HL-60 (cell line): ENCODE results near the gene ADGRD2.

Experiments used
- DNase-seq, 2 experiments: peaks; one replicate each; pipeline ENCODE4 v3.0.0-alpha.2; 2010 to 2020; ENCODE audit warnings: low read depth in 1 of 2, low spot score in 1 of 2
- H3K27ac ChIP-seq: fragments of 250-450 bp; sonication (Bioruptor Pico); replicated peaks from 2 replicates; pipeline ENCODE4 v1.5.1; 2020; ENCODE audit warnings: mild to moderate bottlenecking, moderate library complexity
- H3K27me3 ChIP-seq: fragments of 250-450 bp; sonication (Bioruptor Pico); 2 replicates; pipeline ENCODE4 v1.5.1; 2021; ENCODE audit warnings: mild to moderate bottlenecking, moderate library complexity; ENCODE audit not compliant: insufficient read depth, poor library complexity, severe bottlenecking
- H3K4me3 ChIP-seq: replicated peaks from 2 replicates; pipeline ENCODE4 v1.5.1; 2011; ENCODE audit warnings: mild to moderate bottlenecking, control low read depth, low read length; ENCODE audit not compliant: insufficient read depth
- CTCF ChIP-seq: IDR thresholded peaks from one replicate; pipeline ENCODE4 v1.5.1; 2011; ENCODE audit warnings: low read length, control low read depth, inconsistent platforms; ENCODE audit not compliant: insufficient read depth
- GABPA ChIP-seq: IDR thresholded peaks from 2 replicates; pipeline ENCODE4 v1.6.1; 2012; ENCODE audit warnings: low read depth
- POLR2AphosphoS5 ChIP-seq: IDR thresholded peaks from 2 replicates; pipeline ENCODE4 v1.6.1; 2012; ENCODE audit warnings: low read depth
- SPI1 ChIP-seq: IDR thresholded peaks from 2 replicates; pipeline ENCODE4 v1.6.1; 2012; ENCODE audit warnings: low read depth, mild to moderate bottlenecking, borderline replicate concordance
- TF ChIP-seq, protein P1 (sequence below): IDR thresholded peaks from 2 replicates; pipeline ENCODE4 v1.6.1; 2012; ENCODE audit warnings: low read depth; ENCODE audit not compliant: insufficient replicate concordance

The ADGRD2 gene

GRCh38 chr9:124467410-124468060 is 17.3 kb downstream of the ADGRD2 start:
- H3K4me3 ChIP-seq, result no peak overlapping the region
- H3K27ac ChIP-seq, result no peak overlapping the region
- H3K27me3 ChIP-seq, result no peaks in the 10 kb centered on the region
- no peak for DNase-seq
- TF ChIP-seq GABPA (no peak), POLR2AphosphoS5 (no peak), SPI1 (no peak)

- no peak overlapping the region for H3K4me3 ChIP-seq
- peak in 1 of 2 experiments; percentile 25 for DNase-seq
Measured at GRCh38 chr9:124468061-124468740, 17.9 kb downstream of the ADGRD2 start.

GRCh38 chr9:124469011-124469832 is 19.0 kb downstream of the ADGRD2 start:
- DNase-seq, result no peak

More at GRCh38 chr9:124468061-124468740, 17.9 kb downstream of the ADGRD2 start:
- no peak overlapping the region for H3K27ac ChIP-seq
- TF ChIP-seq SPI1, result peak; percentile 92
- TF ChIP-seq, protein P1, sequence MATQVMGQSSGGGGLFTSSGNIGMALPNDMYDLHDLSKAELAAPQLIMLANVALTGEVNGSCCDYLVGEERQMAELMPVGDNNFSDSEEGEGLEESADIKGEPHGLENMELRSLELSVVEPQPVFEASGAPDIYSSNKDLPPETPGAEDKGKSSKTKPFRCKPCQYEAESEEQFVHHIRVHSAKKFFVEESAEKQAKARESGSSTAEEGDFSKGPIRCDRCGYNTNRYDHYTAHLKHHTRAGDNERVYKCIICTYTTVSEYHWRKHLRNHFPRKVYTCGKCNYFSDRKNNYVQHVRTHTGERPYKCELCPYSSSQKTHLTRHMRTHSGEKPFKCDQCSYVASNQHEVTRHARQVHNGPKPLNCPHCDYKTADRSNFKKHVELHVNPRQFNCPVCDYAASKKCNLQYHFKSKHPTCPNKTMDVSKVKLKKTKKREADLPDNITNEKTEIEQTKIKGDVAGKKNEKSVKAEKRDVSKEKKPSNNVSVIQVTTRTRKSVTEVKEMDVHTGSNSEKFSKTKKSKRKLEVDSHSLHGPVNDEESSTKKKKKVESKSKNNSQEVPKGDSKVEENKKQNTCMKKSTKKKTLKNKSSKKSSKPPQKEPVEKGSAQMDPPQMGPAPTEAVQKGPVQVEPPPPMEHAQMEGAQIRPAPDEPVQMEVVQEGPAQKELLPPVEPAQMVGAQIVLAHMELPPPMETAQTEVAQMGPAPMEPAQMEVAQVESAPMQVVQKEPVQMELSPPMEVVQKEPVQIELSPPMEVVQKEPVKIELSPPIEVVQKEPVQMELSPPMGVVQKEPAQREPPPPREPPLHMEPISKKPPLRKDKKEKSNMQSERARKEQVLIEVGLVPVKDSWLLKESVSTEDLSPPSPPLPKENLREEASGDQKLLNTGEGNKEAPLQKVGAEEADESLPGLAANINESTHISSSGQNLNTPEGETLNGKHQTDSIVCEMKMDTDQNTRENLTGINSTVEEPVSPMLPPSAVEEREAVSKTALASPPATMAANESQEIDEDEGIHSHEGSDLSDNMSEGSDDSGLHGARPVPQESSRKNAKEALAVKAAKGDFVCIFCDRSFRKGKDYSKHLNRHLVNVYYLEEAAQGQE, result no peak
- H3K27me3 ChIP-seq, result no peaks in the 10 kb centered on the region

More at GRCh38 chr9:124469011-124469832, 19.0 kb downstream of the ADGRD2 start:
- no peak overlapping the region for H3K4me3 ChIP-seq
- H3K27me3 ChIP-seq, result no peaks in the 10 kb centered on the region
- no peak for TF ChIP-seq GABPA
- TF ChIP-seq, protein P1, result no peak
- TF ChIP-seq CTCF, result no peak
- no peak for TF ChIP-seq SPI1
- TF ChIP-seq POLR2AphosphoS5, result no peak
- H3K27ac ChIP-seq, result no peak overlapping the region
